ENCODE measurements around the gene BTBD9. TPM values are rescaled to one million over a fixed set of nuclear protein-coding genes. Genes with fewer than 3 reads are reported as not detected.

BTBD9 gene
- total and polyA plus RNA-seq, 2 of the 13 experiments (the other 11 are each of a cell fraction or from before 2014, with no cell fraction given): 1.2 to 3.0 TPM

- Histone ChIP-seq H3K9me3 (ENCODE audit: low read length) (no peaks in the 10 kb centered on the region), H3K4me1 (ENCODE audit: insufficient read depth, low read length) (no peaks in the 10 kb centered on the region), H3K27me3 (ENCODE audit: control insufficient read depth in 1 of 2, insufficient read depth in 2 of 2, low read length in 2 of 2) (no peaks in the 10 kb centered on the region), H3K36me3 (replicated peaks in 1 of 2; ENCODE audit: control insufficient read depth in 1 of 2, insufficient read depth in 2 of 2, low read length in 2 of 2) (no peaks in the 10 kb centered on the region), H3K4me2 (ENCODE audit: low read depth, low read length) (no peak overlapping the region), H3K79me2 (ENCODE audit: insufficient read depth, low read length) (no peaks in the 10 kb centered on the region), H4K20me1 (ENCODE audit: insufficient read depth, low read length) (no peaks in the 10 kb centered on the region), H3K27ac (ENCODE audit: extremely low read length, insufficient read depth, low read length) (no peak overlapping the region), H3K9ac (ENCODE audit: insufficient read depth, low read depth, low read length) (no peak overlapping the region), H2AFZ (ENCODE audit: low read length) (no peak overlapping the region), H3K4me3 (replicated peaks in 1 of 3; ENCODE audit: insufficient read depth in 1 of 3, low read depth in 2 of 3, low read length in 3 of 3) (no peak overlapping the region)
- TF ChIP-seq PAX8 (CRISPR knock-in tag; IDR thresholded peaks at IDR 0.05; ENCODE audit: borderline replicate concordance): no peak
- TF ChIP-seq ZNF691 (CRISPR knock-in tag; IDR thresholded peaks at IDR 0.05; ENCODE audit: borderline replicate concordance, low read depth): no peak
- TF ChIP-seq ZNF414 (CRISPR knock-in tag; IDR thresholded peaks at IDR 0.05): no peak
- TF ChIP-seq KMT2A (CRISPR knock-in tag; IDR thresholded peaks at IDR 0.05): no peak
- TF ChIP-seq ZNF615 (CRISPR knock-in tag; IDR thresholded peaks at IDR 0.05; ENCODE audit: borderline replicate concordance): no peak
- TF ChIP-seq MAZ (IDR thresholded peaks at IDR 0.05; ENCODE audit: borderline replicate concordance, low read depth, low read length): no peak
- no peak for TF ChIP-seq MAZ (CRISPR knock-in tag; IDR thresholded peaks at IDR 0.05; ENCODE audit: low read depth)
- no peak for TF ChIP-seq ZNF703 (CRISPR knock-in tag; IDR thresholded peaks at IDR 0.05; ENCODE audit: borderline replicate concordance)
- no peak for TF ChIP-seq BRD4 (CRISPR knock-in tag; IDR thresholded peaks at IDR 0.05)
- TF ChIP-seq, protein P1, sequence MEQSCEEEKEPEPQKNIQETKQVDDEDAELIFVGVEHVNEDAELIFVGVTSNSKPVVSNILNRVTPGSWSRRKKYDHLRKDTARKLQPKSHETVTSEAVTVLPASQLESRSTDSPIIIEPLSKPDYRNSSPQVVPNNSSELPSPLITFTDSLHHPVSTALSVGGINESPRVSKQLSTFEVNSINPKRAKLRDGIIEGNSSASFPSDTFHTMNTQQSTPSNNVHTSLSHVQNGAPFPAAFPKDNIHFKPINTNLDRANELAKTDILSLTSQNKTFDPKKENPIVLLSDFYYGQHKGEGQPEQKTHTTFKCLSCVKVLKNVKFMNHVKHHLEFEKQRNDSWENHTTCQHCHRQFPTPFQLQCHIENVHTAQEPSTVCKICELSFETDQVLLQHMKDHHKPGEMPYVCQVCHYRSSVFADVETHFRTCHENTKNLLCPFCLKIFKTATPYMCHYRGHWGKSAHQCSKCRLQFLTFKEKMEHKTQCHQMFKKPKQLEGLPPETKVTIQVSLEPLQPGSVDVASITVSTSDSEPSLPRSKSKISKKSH (CRISPR knock-in tag; IDR thresholded peaks at IDR 0.05; ENCODE audit: borderline replicate concordance): no peak
- no peak for TF ChIP-seq ZNF530 (CRISPR knock-in tag; IDR thresholded peaks at IDR 0.05; ENCODE audit: low read depth)
- TF ChIP-seq ZFP36 (IDR thresholded peaks at IDR 0.05; ENCODE audit: borderline replicate concordance, low read depth, low read length, partially characterized antibody): no peak
- no peak for TF ChIP-seq ZNF816 (CRISPR knock-in tag; IDR thresholded peaks at IDR 0.05; ENCODE audit: borderline replicate concordance)
- intact Hi-C loops (cut with micrococcal nuclease; ENCODE audit: unreplicated experiment) (no loop called here), in situ Hi-C loops (cut with HindIII; ENCODE audit: extremely low pct_ligation_motif_present, low pct_unique_long_range_greater_than_20kb) (no loop called here)
- 40% methylated on average over 6 of the region's 6 CpGs for WGBS (ENCODE audit: low lambda C conversion rate)
- FAIRE-seq: no peak
- POLR2A ChIA-PET: no interaction called here
- no peak for DNase-seq (ENCODE audit: low spot score)
- no peak for ATAC-seq
- CTCF ChIA-PET (ENCODE audit: low intra/inter-chr PET ratio, low total read pairs): no interaction called here
- no TSS peak for BruUV-seq (replicated peaks)
Measured at GRCh38 chr6:38443352-38444144, 196.2 kb downstream of the BTBD9 start.
